Activated naive CD4-positive, alpha-beta T cell treated with Interleukin-2 at 50 U/mL for 16 hours (primary cell): ENCODE data around the gene ULK3.

Source experiments
- DNase-seq: peaks from one replicate; pipeline ENCODE4 v3.0.0-alpha.2; 2020

ULK3 gene

GRCh38 chr15:74839526-74840395, 3.2 kb downstream of the ULK3 start:
- no peak for DNase-seq

DNA sequence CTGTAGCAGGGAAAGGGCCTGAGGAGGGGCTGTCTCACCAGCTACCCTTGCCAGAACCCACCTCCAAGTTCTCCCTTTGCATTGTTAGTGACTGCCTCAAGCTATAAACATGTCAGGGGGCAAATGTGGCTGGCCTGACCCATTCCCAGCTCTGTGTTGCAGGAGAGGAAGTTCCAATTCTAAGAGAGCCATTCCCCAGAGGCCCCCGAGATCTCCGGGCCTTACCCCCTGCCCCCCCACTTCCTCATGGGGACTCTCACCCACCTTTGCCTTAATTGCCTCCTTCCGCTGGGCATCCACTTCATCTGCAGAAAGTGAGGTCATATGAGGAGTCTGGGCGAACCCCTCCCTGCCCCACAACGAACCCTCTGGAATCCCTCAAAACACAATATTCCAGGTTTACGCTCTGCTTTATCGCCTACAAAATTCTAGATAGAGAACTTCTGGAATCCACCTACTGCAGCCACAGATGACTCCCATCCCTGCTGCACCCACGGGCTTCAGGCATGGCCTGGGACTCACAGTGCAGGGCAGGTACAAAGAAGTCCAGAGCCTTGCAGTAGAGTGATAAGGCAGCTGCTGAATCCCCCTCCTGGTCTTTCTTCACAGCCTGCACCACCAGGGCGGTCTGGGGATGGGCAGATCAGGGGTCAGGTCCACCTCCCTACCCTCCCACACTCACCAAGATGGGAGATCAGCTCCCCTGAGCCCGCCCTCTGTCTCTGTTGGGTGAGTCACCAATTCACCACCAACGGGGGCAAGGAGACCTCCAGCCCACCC, 4.0 kb downstream of the ULK3 start:
- DNase-seq, result no peak

DNA sequence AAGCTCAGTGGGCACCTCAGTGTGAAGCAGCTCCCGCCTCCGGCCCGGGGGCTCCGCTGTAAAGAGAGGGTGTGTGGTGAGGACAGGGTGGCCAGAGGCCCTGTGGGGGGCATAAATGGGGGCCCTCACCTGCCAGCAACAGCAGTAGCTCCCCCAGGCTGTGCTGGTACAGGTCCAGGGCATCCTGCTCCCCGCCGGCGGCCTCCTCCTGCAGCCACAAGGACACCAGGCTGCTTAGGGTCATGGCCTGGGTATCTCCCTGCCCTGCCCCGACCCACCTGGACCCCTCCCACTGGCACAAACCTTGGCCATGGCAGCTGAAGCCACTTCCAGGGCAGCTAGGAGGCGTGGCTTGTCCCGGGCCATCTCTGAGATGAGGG, 4.8 kb downstream of the ULK3 start:
- DNase-seq, result no peak

DNA sequence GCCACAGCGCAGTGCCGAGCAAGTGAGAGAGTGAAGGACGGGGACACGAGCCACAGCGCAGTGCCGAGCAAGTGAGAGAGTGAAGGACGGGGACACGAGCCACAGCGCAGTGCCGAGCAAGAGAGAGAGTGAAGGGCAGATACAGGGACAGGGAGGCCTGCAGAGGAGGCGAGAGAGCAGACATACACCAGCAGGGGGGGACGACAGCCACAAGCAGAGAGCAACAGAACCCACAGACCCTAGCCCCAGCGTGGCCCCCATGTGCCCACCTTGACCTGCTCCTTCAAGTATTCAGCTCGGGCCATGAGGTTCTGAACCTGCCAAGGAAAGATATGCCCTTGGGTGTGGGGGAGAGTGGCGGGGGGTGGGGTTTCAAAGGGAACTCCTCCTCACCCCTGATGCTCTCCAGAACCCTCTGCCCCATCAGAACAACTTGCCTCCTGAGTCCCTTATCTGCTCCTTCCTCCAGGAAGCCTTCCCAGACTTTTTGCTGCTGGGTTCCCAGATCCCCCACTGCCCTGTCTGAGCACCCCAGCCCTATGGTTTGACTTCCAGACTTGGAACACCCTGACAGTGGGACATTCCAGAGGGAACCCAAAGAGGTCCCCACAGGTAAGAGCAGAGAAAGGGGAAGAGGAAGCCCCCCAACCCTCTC, 5.3 kb downstream of the ULK3 start:
- no peak for DNase-seq

DNA sequence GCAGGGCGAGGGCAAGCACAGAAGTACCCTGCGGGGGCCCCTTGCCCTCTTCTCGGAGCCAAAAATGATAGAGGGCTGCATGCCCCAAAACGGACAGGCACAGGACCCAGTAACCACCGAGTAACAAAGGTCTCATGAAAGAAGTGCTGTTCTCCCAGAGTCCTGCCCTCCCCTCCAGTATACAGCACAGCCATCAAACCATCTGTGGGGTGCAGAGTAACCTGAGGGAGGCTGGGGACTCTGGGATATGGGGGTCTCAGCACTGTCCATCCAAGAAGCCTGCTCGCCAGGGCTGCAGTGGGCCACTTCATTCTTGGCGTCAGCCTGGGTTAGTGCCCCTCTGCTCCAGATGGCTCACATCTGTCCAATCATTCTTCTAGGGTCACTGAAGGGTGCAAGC, 6.1 kb downstream of the ULK3 start:
- DNase-seq, result no peak

- DNase-seq, result peak; percentile 47
Measured at GRCh38 chr15:74835312-74835823, 7.6 kb downstream of the ULK3 start.

DNA sequence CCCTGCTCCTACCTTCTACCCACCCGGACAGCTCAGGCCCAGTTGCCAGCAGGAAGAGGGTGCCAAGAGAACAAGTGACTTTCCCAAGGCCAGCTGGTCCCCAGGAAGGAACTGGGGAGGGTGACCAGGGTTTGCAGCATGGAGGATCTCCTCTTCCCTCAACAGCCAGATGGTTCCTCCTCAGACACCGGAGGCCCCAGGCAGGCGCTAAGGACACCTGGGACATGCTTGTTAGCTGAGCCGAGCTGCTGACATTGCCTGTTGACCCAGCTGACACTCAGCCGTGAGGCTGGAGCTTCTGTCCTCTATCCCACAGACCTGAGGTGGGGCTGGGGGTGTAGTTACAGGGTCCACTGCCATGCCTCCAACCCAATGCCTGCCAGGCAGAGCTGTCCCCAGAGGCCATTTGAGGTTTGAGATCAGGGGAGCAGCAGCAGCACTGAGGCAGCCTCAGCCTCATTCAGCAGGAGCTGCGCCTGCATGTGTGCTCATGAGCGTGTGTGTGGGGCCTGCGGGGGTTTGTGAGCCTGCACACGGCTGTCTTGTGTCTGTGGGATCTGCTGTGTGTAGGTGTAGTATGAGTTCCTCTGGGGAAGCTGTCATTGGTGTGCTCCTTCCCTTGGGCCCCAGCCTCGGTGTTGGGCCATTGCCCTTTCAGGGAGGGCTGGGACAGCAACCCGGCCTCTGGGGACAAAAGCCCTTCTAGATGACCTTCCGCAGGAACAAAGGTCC, 9.4 kb downstream of the ULK3 start:
- no peak for DNase-seq

- DNase-seq, result no peak
Measured at GRCh38 chr15:74832826-74833225, 10.1 kb downstream of the ULK3 start.

DNA sequence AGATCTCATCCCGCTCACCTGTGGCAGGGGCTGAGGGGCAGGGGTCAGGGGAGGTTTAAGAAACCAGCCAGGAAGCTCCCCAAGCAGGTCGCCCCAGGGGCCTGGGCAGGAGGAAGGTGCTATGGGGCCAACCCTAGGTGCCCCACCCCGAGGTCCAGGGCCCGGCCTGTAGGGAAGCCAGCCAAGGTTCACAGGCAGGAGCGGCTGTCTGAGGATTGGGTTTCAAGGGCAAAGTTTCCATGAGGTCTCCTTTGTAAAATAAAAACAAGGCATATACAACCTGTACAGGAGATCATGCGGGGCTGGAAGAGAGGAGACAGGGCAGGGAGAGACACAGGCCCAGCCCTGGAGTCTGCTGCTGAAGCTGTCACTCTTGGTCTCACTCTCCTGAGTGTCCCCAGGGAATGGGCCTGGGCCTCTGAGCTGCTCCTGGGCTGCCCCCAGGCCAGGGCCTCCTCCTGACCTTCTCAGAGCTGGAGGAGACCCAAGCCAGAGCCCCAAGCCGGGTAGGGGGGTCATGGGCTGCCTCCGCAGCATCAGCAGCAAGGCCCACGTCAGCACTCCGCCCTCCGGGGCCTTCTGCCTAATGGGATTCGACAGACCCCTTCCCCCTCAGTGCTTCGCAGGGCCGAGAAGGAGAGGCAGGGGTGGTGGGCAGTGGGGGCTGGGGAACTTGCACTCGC, 11.0 kb downstream of the ULK3 start:
- no peak for DNase-seq

DNA sequence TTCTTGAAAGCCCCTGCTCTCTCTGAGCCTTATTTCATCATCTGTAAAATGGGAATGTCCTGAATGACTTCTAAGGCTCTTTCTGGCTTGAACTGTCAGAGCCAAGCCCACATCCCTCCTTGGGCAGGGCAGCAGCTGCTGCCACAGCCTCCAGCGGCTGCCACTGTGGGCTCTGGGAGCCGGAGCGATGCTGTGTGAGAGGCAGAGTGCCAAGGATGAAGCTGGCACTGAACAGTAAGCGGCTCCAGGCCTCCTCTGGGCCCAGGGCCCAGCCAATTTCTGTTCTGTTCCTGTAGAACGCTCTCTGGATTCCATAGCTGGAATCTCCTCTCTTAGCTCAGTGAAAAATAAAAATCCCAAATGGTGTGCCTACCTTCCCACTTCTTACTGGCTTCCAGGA, 12.1 kb downstream of the ULK3 start:
- no peak for DNase-seq

- DNase-seq, result no peak
Measured at GRCh38 chr15:74829991-74830390, 13.0 kb downstream of the ULK3 start.

DNA sequence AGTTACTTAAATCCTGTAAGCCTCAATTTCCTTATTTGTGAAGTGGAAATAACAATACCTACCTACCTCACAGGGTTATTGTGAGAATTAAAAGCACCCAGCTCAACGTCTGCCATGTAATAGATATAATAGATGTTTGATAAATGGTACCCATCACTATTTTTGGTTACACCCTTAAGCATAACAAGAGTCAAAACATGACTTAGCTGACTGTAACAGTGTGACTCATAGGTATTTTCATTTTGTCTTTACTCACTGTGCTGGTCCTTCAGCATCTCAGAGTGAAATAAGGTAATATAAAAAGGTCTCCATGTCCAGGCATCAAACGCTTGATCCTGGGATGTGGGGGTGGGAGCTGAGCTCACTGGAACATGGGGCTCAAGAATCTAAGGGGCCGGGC, 13.5 kb downstream of the ULK3 start:
- DNase-seq, result no peak

DNA sequence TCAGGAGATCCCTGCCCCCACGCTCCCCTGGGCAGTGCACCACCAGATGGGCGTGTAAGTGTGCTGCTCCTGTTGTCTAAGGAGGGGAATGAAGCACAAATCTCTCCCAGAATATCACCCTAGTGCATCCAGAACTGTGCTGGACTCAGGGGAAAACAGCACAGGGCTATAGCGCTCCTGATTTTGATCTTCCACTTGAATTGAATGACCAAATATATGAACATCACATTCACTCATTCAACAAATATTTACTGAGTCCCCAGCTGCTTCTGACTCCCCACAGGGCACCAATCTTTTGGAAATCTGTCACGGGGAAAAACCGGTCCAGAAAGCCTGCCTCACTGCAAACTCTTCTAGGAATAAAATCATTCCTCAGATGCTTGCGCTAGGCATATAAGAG, 14.1 kb downstream of the ULK3 start:
- DNase-seq, result no peak

DNA sequence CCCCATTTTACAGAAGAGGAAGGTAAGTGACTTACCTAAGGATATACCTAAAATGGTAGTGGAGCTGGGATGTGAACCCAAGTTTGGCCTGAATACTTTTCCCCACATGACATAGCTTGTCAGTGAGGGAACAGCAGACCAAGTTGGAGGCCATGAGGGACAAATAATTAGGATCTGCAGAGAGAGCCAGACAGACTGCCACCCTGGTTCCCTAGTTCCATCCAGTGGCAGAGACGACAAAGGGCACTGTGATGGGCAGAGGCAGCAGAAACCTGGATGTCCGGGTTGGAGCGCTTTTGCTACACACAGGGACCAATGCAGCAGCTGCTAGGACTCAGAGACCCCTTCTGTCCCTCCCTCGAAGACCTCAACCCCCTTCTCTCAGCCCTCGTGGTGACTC, 15.3 kb downstream of the ULK3 start:
- DNase-seq, result no peak

- DNase-seq, result no peak
Measured at GRCh38 chr15:74826921-74827320, 16.0 kb downstream of the ULK3 start.

DNA sequence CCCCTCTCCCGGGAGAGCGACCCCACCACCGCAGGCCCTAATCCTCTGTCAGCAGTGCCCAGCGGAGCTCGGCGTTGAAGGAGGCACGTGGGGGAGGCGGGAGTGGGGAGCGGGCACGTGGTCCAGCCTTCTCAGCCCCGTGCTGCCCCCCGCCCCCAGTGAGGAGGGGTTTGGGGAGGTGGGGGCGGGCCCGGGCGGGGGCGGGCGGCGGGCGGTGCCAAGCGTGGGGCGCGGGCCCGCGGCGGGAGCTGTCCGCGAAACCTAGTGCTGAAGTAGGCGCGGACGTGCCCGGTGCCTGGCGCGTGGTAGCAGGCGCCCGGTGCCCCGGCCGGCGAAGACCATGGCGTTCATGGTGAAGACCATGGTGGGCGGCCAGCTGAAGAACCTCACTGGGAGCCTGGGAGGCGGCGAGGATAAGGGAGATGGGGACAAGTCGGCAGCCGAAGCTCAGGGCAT, 16.6 kb downstream of the ULK3 start, which contains the start of gene CPLX3:
Gene CPLX3, plus strand, starts transcription at position 264 of the 456 bp plus-strand sequence. Its CDS starts 77 bp downstream, at position 341.
- DNase-seq, result peak; percentile 52

DNA sequence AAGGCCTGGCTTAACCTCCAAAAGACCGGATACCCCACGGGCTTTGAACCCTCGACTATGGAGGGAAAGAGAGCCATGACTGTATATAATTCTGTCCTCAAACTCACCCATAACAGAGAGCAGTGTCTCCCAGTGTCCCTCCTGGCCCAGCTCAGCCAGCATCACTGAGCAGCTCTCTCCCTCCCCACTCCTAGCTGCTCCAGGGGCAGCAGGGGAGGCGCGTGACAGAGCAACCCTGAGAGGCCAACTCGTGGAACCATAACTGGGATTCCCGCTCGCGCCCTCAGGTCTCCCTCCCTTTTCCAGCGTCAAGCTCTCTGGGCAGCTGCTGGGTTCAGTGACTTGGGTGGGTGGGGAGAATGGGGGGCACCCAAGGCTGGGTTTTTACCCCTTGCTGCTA, 17.1 kb downstream of the ULK3 start:
- no peak for DNase-seq

DNA sequence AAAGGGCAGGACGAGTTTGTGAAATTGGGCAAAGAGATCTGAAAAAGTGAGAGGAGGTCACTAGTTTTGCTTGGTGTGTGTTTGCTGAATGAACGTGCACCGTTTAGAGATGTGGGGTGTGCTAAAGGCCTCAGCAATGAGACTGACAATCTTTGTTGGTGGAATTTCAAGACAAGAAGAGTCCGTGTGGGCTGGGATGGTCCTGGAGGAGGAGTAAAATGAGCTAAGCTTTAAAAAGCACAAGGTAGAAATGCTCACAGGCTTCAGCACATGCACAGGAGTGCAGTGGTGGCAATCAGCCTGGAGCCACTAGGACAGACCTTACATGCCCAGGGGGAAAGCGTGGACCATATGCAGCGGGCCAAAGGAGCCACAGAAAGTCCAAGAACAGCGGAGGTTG, 18.0 kb downstream of the ULK3 start:
- no peak for DNase-seq

- DNase-seq, result no peak
Measured at GRCh38 chr15:74823324-74823723, 19.6 kb downstream of the ULK3 start.

GRCh38 chr15:74822233-74822632, 20.7 kb downstream of the ULK3 start:
- DNase-seq, result no peak

DNA sequence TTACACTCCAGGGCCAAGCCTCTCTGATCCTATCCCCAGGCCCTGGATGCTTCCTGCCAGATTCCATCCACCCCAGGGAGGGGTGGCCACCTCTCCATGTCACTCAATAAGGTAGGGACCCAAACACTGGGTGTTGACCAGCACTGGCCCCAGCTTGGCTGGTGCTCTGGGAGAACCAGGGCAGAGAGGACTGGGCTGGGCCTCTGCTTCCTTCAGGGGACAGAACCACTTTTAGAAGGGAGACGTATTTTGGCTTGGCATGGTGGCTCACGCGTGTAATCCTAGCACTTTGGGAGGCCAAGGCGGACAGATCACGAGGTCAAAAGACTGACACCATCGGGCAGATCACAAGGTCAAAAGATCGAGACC, 21.2 kb downstream of the ULK3 start:
- DNase-seq, result no peak
